CD14-positive monocyte (primary cell): Measurements from ENCODE around the gene TANC2. TPM values are rescaled to one million over a fixed set of nuclear protein-coding genes. Genes with fewer than 3 reads are reported as not detected.

ENCODE experiments used
- DNase-seq, 3 donors: peaks; one replicate each; pipeline ENCODE4 v3.0.0-alpha.2; 2011 to 2022
- H2AFZ ChIP-seq: 2 replicates; pipeline ENCODE4 v1.6.0; 2012; ENCODE audit warnings: mild to moderate bottlenecking, low read depth, low read length, inconsistent platforms; ENCODE audit not compliant: insufficient read depth, poor library complexity, severe bottlenecking
- H3K27ac ChIP-seq, 2 donors: 1 replicate in 1 of 2; 2 replicates in 1 of 2; pipeline ENCODE4 v1.5.1; 2012 to 2013; ENCODE audit warnings: low read length in 2 of 2, control low read depth in 1 of 2, inconsistent platforms in 1 of 2, low read depth in 1 of 2, mild to moderate bottlenecking in 1 of 2
- H3K27me3 ChIP-seq, 2 donors: one replicate each; pipeline versions ENCODE4 v1.6.0 to v1.6.1; 2011 to 2013; ENCODE audit warnings: low read length in 2 of 2; ENCODE audit not compliant: control insufficient read depth in 2 of 2, insufficient read depth in 2 of 2
- H3K36me3 ChIP-seq, 2 donors: replicated peaks in 1 of 2; 1 replicate in 1 of 2; 2 replicates in 1 of 2; pipeline versions ENCODE4 v1.5.1 to v1.6.1; 2012 to 2013; ENCODE audit warnings: low read length in 2 of 2, control low read depth in 1 of 2, inconsistent platforms in 1 of 2, mild to moderate bottlenecking in 1 of 2; ENCODE audit not compliant: insufficient read depth in 2 of 2, control insufficient read depth in 1 of 2
- H3K4me1 ChIP-seq, 2 donors: 1 replicate in 1 of 2; 2 replicates in 1 of 2; pipeline versions ENCODE4 v1.5.1 to v1.6.1; 2012 to 2013; ENCODE audit warnings: low read length in 2 of 2, control low read depth in 1 of 2, inconsistent platforms in 1 of 2, mild to moderate bottlenecking in 1 of 2, moderate library complexity in 1 of 2; ENCODE audit not compliant: insufficient read depth in 2 of 2, control insufficient read depth in 1 of 2
- H3K4me2 ChIP-seq: replicated peaks from 2 replicates; pipeline ENCODE3; 2012; ENCODE audit warnings: low read length, moderate library complexity, mild to moderate bottlenecking; ENCODE audit not compliant: poor library complexity, severe bottlenecking; ENCODE audit errors: extremely low read depth
- H3K4me3 ChIP-seq, 3 experiments: fragments of 200-600 bp in 1 of 3; sonication (generic) in 1 of 3; replicated peaks in 1 of 3; 1 replicate in 2 of 3; 2 replicates in 1 of 3; pipeline ENCODE4 v1.5.1; 2011 to 2013; ENCODE audit warnings: low read length in 3 of 3, mild to moderate bottlenecking in 3 of 3, control low read depth in 2 of 3, low read depth in 2 of 3, inconsistent platforms in 1 of 3, moderate library complexity in 1 of 3
- H3K79me2 ChIP-seq: 2 replicates; pipeline ENCODE4 v1.6.0; 2012; ENCODE audit warnings: mild to moderate bottlenecking, control low read depth, inconsistent platforms, low read length, moderate library complexity; ENCODE audit not compliant: insufficient read depth
- H3K9ac ChIP-seq: 2 replicates; pipeline ENCODE4 v1.6.0; 2017; ENCODE audit warnings: low read length, mild to moderate bottlenecking; ENCODE audit not compliant: insufficient read depth, poor library complexity, severe bottlenecking
- H3K9me3 ChIP-seq, 2 donors: replicated peaks in 1 of 2; 1 replicate in 1 of 2; 2 replicates in 1 of 2; pipeline versions ENCODE4 v1.5.1 to v1.6.1; 2012 to 2013; ENCODE audit warnings: low read length in 2 of 2, control low read depth in 1 of 2; ENCODE audit not compliant: control insufficient read depth in 1 of 2, insufficient read depth in 1 of 2
- H4K20me1 ChIP-seq: 2 replicates; pipeline ENCODE4 v1.6.0; 2012; ENCODE audit warnings: mild to moderate bottlenecking, low read length, control low read depth, moderate library complexity; ENCODE audit not compliant: insufficient read depth
- H3K27ac Mint-ChIP-seq, 7 donors: one replicate each; pipeline ENCODE4 v1.8.0; 2020; ENCODE audit warnings: mild to moderate bottlenecking in 7 of 7, mixed read lengths in 7 of 7, moderate library complexity in 6 of 7, inconsistent platforms in 2 of 7
- H3K27me3 Mint-ChIP-seq, 3 donors: one replicate each; pipeline ENCODE4 v1.8.0; 2021 to 2022; ENCODE audit warnings: low read depth in 3 of 3, mild to moderate bottlenecking in 3 of 3, mixed read lengths in 3 of 3, moderate library complexity in 3 of 3, inconsistent platforms in 1 of 3
- H3K36me3 Mint-ChIP-seq, 2 donors: one replicate each; pipeline ENCODE4 v1.8.0; 2020; ENCODE audit warnings: mixed read lengths in 2 of 2, inconsistent platforms in 1 of 2, mild to moderate bottlenecking in 1 of 2
- H3K4me1 Mint-ChIP-seq: one replicate; pipeline ENCODE4 v1.8.0; 2020; ENCODE audit warnings: mild to moderate bottlenecking, mixed read lengths
- H3K4me3 Mint-ChIP-seq, 2 donors: one replicate each; pipeline ENCODE4 v1.8.0; 2020; ENCODE audit warnings: mild to moderate bottlenecking in 2 of 2, mixed read lengths in 2 of 2, moderate library complexity in 1 of 2
- H3K9me3 Mint-ChIP-seq, 7 donors: one replicate each; pipeline ENCODE4 v1.8.0; 2020 to 2022; ENCODE audit warnings: mixed read lengths in 7 of 7, mild to moderate bottlenecking in 6 of 7, moderate library complexity in 6 of 7, inconsistent platforms in 2 of 7
- WGBS: methylation state at CpG from one replicate; pipeline ENCODE4 v1.1.5; 2013; ENCODE audit warnings: missing lambda C conversion rate; ENCODE audit not compliant: insufficient coverage; 5-methylcytosine and 5-hydroxymethylcytosine counted together
- intact Hi-C, 2 donors: fragments of 100-400 bp; cut with micrococcal nuclease; formaldehyde crosslinking; loops; one replicate each; pipeline versions ENCODE4 v1.15.0 to v1.15.1; 2023
- polyA plus RNA-seq, 3 donors: library from polyadenylated mRNA; depleted of rRNA in 1 of 3; unstranded in 2 of 3; stranded (reverse) in 1 of 3; fragments of 300-500 nt in 2 of 3; fragments of >200 nt in 1 of 3; fragmentation: Illumina TruSeq in 2 of 3; gene quantifications; 1 replicate in 2 of 3; 2 replicates in 1 of 3; pipeline ENCODE4 v1.2.3, GENCODE V29; 2012 to 2021
- TF ChIP-seq, protein P1 (sequence below): fragments of 200-600 bp; IDR thresholded peaks from one replicate; pipeline ENCODE4 v1.8.0; 2022; ENCODE audit warnings: antibody characterized with exemption, mild to moderate bottlenecking

TANC2 gene
- polyA plus RNA-seq, 3 donors = 0.27 to 6.5 (median 0.34) TPM

DNA sequence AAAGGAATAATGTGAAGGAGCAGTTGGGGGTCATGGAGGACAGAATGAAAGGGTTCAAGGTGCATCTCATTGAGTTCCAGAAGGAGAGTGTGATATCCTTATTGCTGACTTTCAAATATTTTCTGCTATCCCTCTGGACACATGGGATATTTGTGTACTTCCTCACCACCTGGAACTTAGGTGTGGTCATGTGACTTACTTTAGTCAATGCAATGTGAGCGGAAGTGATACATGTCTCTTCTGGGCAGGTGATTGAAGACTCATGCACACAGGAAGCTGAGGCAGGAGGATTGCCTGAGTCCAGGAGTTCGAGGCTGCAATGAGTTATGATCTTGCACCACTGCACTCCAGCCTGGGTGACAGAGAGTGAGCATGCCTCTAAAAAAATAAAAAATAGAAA, 36.7 kb upstream of the TANC2 start:
- intact Hi-C loops = no loop called here

DNA sequence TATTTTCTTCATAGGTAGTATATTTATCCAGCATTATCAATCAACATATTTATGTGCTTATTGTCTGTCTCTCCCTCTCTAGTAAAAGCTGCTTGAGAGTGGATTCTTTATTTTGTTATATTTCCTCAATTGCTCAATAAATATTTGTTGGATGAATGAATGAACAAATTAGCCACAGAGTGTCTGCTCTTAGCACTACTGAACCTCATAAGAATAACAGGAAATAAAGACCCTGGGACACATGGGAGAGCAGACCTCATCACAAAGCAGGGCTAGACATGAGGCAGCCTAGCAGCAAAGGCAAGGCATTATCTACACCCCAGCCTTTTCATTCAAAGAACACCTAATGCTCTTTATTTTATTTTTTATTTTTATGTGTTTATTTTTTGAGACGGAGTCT, 34.9 kb upstream of the TANC2 start:
- Histone ChIP-seq H3K9me3 (no peaks in the 10 kb centered on the region), H3K4me3 (no peak overlapping the region), H4K20me1 (no peaks in the 10 kb centered on the region), H3K27ac (no peak overlapping the region), H3K27me3 (no peaks in the 10 kb centered on the region), H2AFZ (no peak overlapping the region), H3K36me3 (no peaks in the 10 kb centered on the region), H3K4me1 (no peaks in the 10 kb centered on the region), H3K79me2 (no peaks in the 10 kb centered on the region), H3K4me2 (no peak overlapping the region), H3K9ac (no peak overlapping the region)
- Mint-ChIP-seq H3K27ac (no peak overlapping the region), H3K4me3 (no peak overlapping the region), H3K36me3 (no peaks in the 10 kb centered on the region), H3K9me3 (no peaks in the 10 kb centered on the region), H3K27me3 (peaks cover 2 to 17% (median 10%) of the 10 kb centered on the region in 3 donors), H3K4me1 (peaks cover 2% of the 10 kb centered on the region)
- intact Hi-C loops = no loop called here
- DNase-seq = no peak
- TF ChIP-seq, protein P1, sequence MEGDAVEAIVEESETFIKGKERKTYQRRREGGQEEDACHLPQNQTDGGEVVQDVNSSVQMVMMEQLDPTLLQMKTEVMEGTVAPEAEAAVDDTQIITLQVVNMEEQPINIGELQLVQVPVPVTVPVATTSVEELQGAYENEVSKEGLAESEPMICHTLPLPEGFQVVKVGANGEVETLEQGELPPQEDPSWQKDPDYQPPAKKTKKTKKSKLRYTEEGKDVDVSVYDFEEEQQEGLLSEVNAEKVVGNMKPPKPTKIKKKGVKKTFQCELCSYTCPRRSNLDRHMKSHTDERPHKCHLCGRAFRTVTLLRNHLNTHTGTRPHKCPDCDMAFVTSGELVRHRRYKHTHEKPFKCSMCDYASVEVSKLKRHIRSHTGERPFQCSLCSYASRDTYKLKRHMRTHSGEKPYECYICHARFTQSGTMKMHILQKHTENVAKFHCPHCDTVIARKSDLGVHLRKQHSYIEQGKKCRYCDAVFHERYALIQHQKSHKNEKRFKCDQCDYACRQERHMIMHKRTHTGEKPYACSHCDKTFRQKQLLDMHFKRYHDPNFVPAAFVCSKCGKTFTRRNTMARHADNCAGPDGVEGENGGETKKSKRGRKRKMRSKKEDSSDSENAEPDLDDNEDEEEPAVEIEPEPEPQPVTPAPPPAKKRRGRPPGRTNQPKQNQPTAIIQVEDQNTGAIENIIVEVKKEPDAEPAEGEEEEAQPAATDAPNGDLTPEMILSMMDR = no peak
- no CpG with 5 or more reads among the region's 1 CpG for WGBS

More for the DNA sequence above, 36.7 kb upstream of the TANC2 start:
- Histone ChIP-seq H3K36me3 (no peaks in the 10 kb centered on the region), H3K27me3 (no peaks in the 10 kb centered on the region), H3K4me1 (no peaks in the 10 kb centered on the region), H3K27ac (no peak overlapping the region), H4K20me1 (no peaks in the 10 kb centered on the region), H3K4me2 (no peak overlapping the region), H3K9ac (no peak overlapping the region), H3K4me3 (no peak overlapping the region), H2AFZ (no peak overlapping the region), H3K79me2 (no peaks in the 10 kb centered on the region), H3K9me3 (no peaks in the 10 kb centered on the region)
- DNase-seq = no peak
- peaks cover 2 to 12% (median 7%) of the 10 kb centered on the region in 3 donors for H3K27me3 Mint-ChIP-seq
- no peaks in the 10 kb centered on the region for H3K36me3 Mint-ChIP-seq
- H3K4me3 Mint-ChIP-seq = no peak overlapping the region
- WGBS = no CpG with 5 or more reads among the region's 2 CpGs
- H3K27ac Mint-ChIP-seq = no peak overlapping the region
- TF ChIP-seq, protein P1 = no peak
- H3K4me1 Mint-ChIP-seq = peaks cover 2% of the 10 kb centered on the region
- H3K9me3 Mint-ChIP-seq = no peaks in the 10 kb centered on the region
